Activated CD8-positive, alpha-beta T cell treated with anti-CD3 and anti-CD28 coated beads for 36 hours (primary cell): ENCODE data around the gene SLC23A1. TPM values are rescaled to one million over a fixed set of nuclear protein-coding genes. Genes with fewer than 3 reads are reported as not detected.

Source experiments
- ATAC-seq: fragments of 200-7000 bp; cut with Tn5 transposase; one replicate; pipeline ENCODE4 v1.10.0; 2021; ENCODE audit warnings: mild to moderate bottlenecking, moderate library complexity
- CTCF ChIA-PET: fragments of 350-600 bp; sonication (Branson Sonifier 250); formaldehyde crosslinking; loops from one replicate; lab custom pipeline; 2021; ENCODE audit warnings: antibody characterized with exemption; lab: Charles Lee
- POLR2A ChIA-PET: fragments of 350-600 bp; sonication (Branson Sonifier 250); formaldehyde crosslinking; loops from one replicate; lab custom pipeline; 2021; ENCODE audit warnings: antibody characterized with exemption; lab: Charles Lee
- DNase-seq: peaks from one replicate; pipeline ENCODE4 v3.0.0-alpha.2; 2020
- H3K27ac Mint-ChIP-seq: one replicate; pipeline ENCODE4 v1.8.0; 2021; ENCODE audit warnings: mild to moderate bottlenecking, mixed read lengths
- H3K27me3 Mint-ChIP-seq: one replicate; pipeline ENCODE4 v1.8.0; 2021; ENCODE audit warnings: mixed read lengths
- H3K36me3 Mint-ChIP-seq: one replicate; pipeline ENCODE4 v1.8.0; 2021; ENCODE audit warnings: low read depth, mixed read lengths
- H3K4me1 Mint-ChIP-seq: one replicate; pipeline ENCODE4 v1.8.0; 2021; ENCODE audit warnings: low read depth, mixed read lengths
- H3K4me3 Mint-ChIP-seq: one replicate; pipeline ENCODE4 v1.8.0; 2021; ENCODE audit warnings: mild to moderate bottlenecking, moderate library complexity, mixed read lengths
- H3K9me3 Mint-ChIP-seq: one replicate; pipeline ENCODE4 v1.8.0; 2021; ENCODE audit warnings: mixed read lengths
- CTCF ChIP-seq: fragments of 200-600 bp; IDR thresholded peaks from one replicate; pipeline ENCODE4 v1.8.0; 2022; ENCODE audit warnings: antibody characterized with exemption, mild to moderate bottlenecking
- intact Hi-C: fragments of 100-400 bp; cut with micrococcal nuclease; formaldehyde crosslinking; loops from one replicate; pipeline ENCODE4 v1.10.0; 2022
- total RNA-seq, 2 experiments: library from RNA; stranded (reverse); gene quantifications; one replicate each; pipeline ENCODE4 v1.2.3, GENCODE V29; 2021

Gene SLC23A1
- total RNA-seq, 2 experiments from 2014 or later = 0.63 to 0.89 TPM

GRCh38 chr5:139404484-139404840 is 21.4 kb upstream of the SLC23A1 start:
- Mint-ChIP-seq H3K27ac (peak overlapping the region; percentile 99), H3K9me3 (no peaks in the 10 kb centered on the region), H3K36me3 (no peaks in the 10 kb centered on the region), H3K4me1 (peaks cover 34% of the 10 kb centered on the region), H3K27me3 (no peaks in the 10 kb centered on the region), H3K4me3 (peak overlapping the region; percentile 85)
- intact Hi-C loops = no loop called here
- peak; percentile 30 for DNase-seq
- no peak for TF ChIP-seq CTCF
- ChIA-PET CTCF (interaction anchor here (1.4 to 4.4 kb wide), 3 partner anchors 12 to 104 kb away, joined by 3 to 34 read pairs (median 5); no protein-coding TSS in a partner anchor), POLR2A (interaction anchor here (0.6 to 6.5 kb wide), 9 partner anchors 10 to 157 kb away, joined by 3 to 49 read pairs (median 4); partner anchors contain the start of genes DNAJC18, MZB1, PAIP2 and UBE2D2)
- no peak for ATAC-seq

- DNase-seq (peak; percentile 100), ATAC-seq (peak; percentile 89)
- CTCF ChIA-PET = interaction anchor here (1.0 to 4.4 kb wide), 10 partner anchors 10 to 286 kb away, joined by 3 to 34 read pairs (median 5); no protein-coding TSS in a partner anchor
- Mint-ChIP-seq H3K4me1 (peaks cover 39% of the 10 kb centered on the region), H3K36me3 (no peaks in the 10 kb centered on the region), H3K4me3 (peak within 1 kb of the TSS; percentile 85), H3K27me3 (no peaks in the 10 kb centered on the region), H3K27ac (peak within 1 kb of the TSS; percentile 99), H3K9me3 (no peaks in the 10 kb centered on the region)
- intact Hi-C loops = no loop called here
- TF ChIP-seq CTCF = no peak
- POLR2A ChIA-PET = interaction anchor here (0.6 to 6.5 kb wide), 12 partner anchors 9 to 344 kb away, joined by 3 to 49 read pairs (median 4); partner anchors contain the start of genes DNAJC18, MZB1, PAIP2 and PROB1
These were observed 20.8 kb upstream of the SLC23A1 start, which contains the start of gene SPATA24 for GRCh38 chr5:139403787-139404483. SPATA24 (minus strand) TSS chr5:139404089; CDS start chr5:139404060, 29 bp downstream.

GRCh38 chr5:139403418-139403786 is 20.3 kb upstream of the SLC23A1 start:
- H3K4me1 Mint-ChIP-seq = peaks cover 39% of the 10 kb centered on the region
- ChIA-PET POLR2A (interaction anchor here (1.0 to 6.5 kb wide), 8 partner anchors 9 to 345 kb away, joined by 3 to 49 read pairs (median 4); partner anchors contain the start of genes MZB1, PAIP2 and PROB1), CTCF (interaction anchor here (0.9 to 4.4 kb wide), 15 partner anchors 11 to 287 kb away, joined by 3 to 34 read pairs (median 4); partner anchors contain the start of gene PAIP2)
- peak overlapping the region; percentile 99 for H3K27ac Mint-ChIP-seq
- no peaks in the 10 kb centered on the region for H3K9me3 Mint-ChIP-seq
- H3K36me3 Mint-ChIP-seq = no peaks in the 10 kb centered on the region
- peak overlapping the region; percentile 85 for H3K4me3 Mint-ChIP-seq
- ATAC-seq (no peak), DNase-seq (no peak)
- no peak for TF ChIP-seq CTCF
- intact Hi-C loops = no loop called here
- H3K27me3 Mint-ChIP-seq = no peaks in the 10 kb centered on the region

GRCh38 chr5:139402561-139403158 is 19.6 kb upstream of the SLC23A1 start:
- DNase-seq = peak; percentile 40
- POLR2A ChIA-PET = interaction anchor here (0.8 to 6.5 kb wide), 7 partner anchors 10 to 346 kb away, joined by 3 to 49 read pairs (median 3); partner anchors contain the start of genes MZB1 and PAIP2

More at GRCh38 chr5:139402561-139403158, 19.6 kb upstream of the SLC23A1 start:
- Mint-ChIP-seq H3K4me3 (peak overlapping the region; percentile 85), H3K36me3 (no peaks in the 10 kb centered on the region), H3K27ac (peak overlapping the region; percentile 99), H3K9me3 (no peaks in the 10 kb centered on the region), H3K4me1 (peaks cover 36% of the 10 kb centered on the region), H3K27me3 (no peaks in the 10 kb centered on the region)
- CTCF ChIA-PET = interaction anchor here (0.6 to 4.4 kb wide), 18 partner anchors 10 to 288 kb away, joined by 3 to 34 read pairs (median 4); partner anchors contain the start of genes MZB1, PAIP2 and STING1
- TF ChIP-seq CTCF = peak; percentile 32
- intact Hi-C loops = no loop called here
- no peak for ATAC-seq
